Left lobe of liver (tissue), 2 donors: ENCODE measurements around the gene IGF2BP2. TPM values are rescaled to one million over a fixed set of nuclear protein-coding genes. Genes with fewer than 3 reads are reported as not detected.
A peak's percentile ranks its signal among the peaks of the same experiment; 100 is the strongest.
"Not testable (repeated sequence)": the region's sequence is repeated elsewhere in the genome, so short reads cannot be mapped to it uniquely, and the experiment has no call there.

ENCODE experiments used
- ATAC-seq: fragments of 200-7000 bp; cut with Tn5 transposase; one replicate; pipeline ENCODE4 v1.9.1; 2020; ENCODE audit warnings: mild to moderate bottlenecking, moderate library complexity
- DNase-seq: peaks from one replicate; pipeline ENCODE4 v3.0.0-alpha.2; 2020; ENCODE audit warnings: low spot score
- total RNA-seq: library from RNA; stranded (reverse); gene quantifications from one replicate; pipeline ENCODE4 v1.2.1, GENCODE V29; 2021
- donor health status: DM: no; HTN: no; CAD: no; lungs with moderate emphysema.
- donor health status: DM: no; HTN: yes; CAD: no.

Gene IGF2BP2
- total RNA-seq, 1 donor from 2014 or later = 1.2 TPM

- no peak for DNase-seq
- ATAC-seq = no peak
Observed at GRCh38 chr3:185678027-185678426, 146.8 kb downstream of the IGF2BP2 start.

- DNase-seq = no peak
- peak; percentile 96 for ATAC-seq
Observed at GRCh38 chr3:185677146-185677829, 147.6 kb downstream of the IGF2BP2 start.

- ATAC-seq (no peak), DNase-seq (no peak)
Observed at GRCh38 chr3:185667574-185667973, 157.3 kb downstream of the IGF2BP2 start.

- DNase-seq (no peak), ATAC-seq (no peak)
Observed at GRCh38 chr3:185663929-185664328, 160.9 kb downstream of the IGF2BP2 start.

GRCh38 chr3:185661772-185662171 is 163.1 kb downstream of the IGF2BP2 start:
- ATAC-seq (no peak), DNase-seq (no peak)

- not testable (repeated sequence) for DNase-seq, ATAC-seq
Observed at GRCh38 chr3:185661296-185661695, 163.5 kb downstream of the IGF2BP2 start.

- DNase-seq (peak; percentile 70), ATAC-seq (peak; percentile 98)
Observed at GRCh38 chr3:185659942-185660921, 164.6 kb downstream of the IGF2BP2 start.

GRCh38 chr3:185658943-185659342 is 165.9 kb downstream of the IGF2BP2 start:
- no peak for DNase-seq
- no peak for ATAC-seq

GRCh38 chr3:185658504-185658912 is 166.3 kb downstream of the IGF2BP2 start:
- ATAC-seq = no peak
- DNase-seq = no peak

GRCh38 chr3:185657691-185658503 is 166.9 kb downstream of the IGF2BP2 start:
- no peak for DNase-seq
- no peak for ATAC-seq

- ATAC-seq (no peak), DNase-seq (no peak)
Observed at GRCh38 chr3:185657211-185657610, 167.6 kb downstream of the IGF2BP2 start.

GRCh38 chr3:185656321-185656840 is 168.5 kb downstream of the IGF2BP2 start:
- no peak for DNase-seq
- ATAC-seq = no peak

- ATAC-seq = no peak
- no peak for DNase-seq
Observed at GRCh38 chr3:185655426-185656320, 169.2 kb downstream of the IGF2BP2 start.

GRCh38 chr3:185654758-185655145 is 170.1 kb downstream of the IGF2BP2 start:
- no peak for ATAC-seq
- DNase-seq = no peak

- ATAC-seq (no peak), DNase-seq (no peak)
Observed at GRCh38 chr3:185653949-185654757, 170.7 kb downstream of the IGF2BP2 start.

- DNase-seq (no peak), ATAC-seq (no peak)
Observed at GRCh38 chr3:185651971-185652370, 172.9 kb downstream of the IGF2BP2 start.

- DNase-seq = no peak
- ATAC-seq = no peak
Observed at GRCh38 chr3:185649414-185649813, 175.4 kb downstream of the IGF2BP2 start.

GRCh38 chr3:185648396-185648795 is 176.4 kb downstream of the IGF2BP2 start:
- no peak for ATAC-seq
- DNase-seq = no peak

GRCh38 chr3:185647880-185648210 is 177.0 kb downstream of the IGF2BP2 start:
- ATAC-seq = no peak
- no peak for DNase-seq
